ENCODE measurements around the gene CCDC185.

CCDC185 gene

DNA sequence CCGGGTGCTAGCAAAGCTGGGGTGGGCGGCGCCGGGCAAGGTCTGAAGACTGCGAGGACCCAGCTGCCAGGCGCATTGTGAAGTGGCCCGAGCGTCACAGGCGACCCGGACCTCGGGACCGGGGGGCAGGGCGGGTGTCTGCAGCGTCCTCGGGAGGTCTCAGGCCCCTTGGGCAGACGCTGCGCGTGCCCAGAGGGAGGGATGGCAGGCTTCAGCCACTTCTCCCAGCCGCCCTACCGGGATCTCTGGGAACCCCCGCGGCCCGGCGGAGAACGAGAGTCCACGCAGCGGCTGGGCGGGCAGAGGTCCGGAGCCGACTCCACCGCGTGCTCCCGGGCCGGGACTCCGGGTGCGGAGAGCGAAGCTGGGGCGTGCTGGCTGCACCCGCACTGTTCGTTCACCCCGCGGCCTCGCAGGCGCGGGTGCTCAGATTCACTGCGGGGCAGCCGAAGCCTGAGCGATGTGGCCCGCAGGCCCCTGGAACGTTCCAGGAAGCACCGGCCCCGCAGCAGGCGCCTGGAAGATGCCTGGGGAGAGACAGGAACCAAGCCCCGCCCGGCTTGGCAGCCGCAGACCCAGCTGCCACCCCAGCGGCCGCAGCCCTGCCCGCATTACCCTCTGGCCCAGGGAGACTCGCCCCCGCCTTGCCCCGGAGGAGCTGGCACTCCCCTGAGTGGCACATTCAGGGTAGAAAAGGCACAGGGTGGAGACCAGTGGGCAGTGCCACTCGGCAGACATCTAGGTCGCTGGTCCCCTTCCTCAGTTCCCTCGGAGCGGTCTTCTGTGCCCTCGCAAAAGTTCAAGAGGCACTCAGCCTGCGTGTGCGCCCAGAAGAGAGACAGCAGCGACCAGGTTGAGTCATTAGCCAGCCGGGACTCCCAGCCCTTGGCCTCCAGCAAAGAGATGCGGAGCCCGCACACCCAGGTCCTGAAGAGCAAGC lies at the start of gene CCDC185:
CCDC185 (plus strand) TSS at position 141 of the 940 bp plus-strand sequence; CDS start at position 202, 61 bp downstream.
- in situ Hi-C loops (cut with MboI; ENCODE audit: low sequenced_read_pairs): no loop called here

DNA sequence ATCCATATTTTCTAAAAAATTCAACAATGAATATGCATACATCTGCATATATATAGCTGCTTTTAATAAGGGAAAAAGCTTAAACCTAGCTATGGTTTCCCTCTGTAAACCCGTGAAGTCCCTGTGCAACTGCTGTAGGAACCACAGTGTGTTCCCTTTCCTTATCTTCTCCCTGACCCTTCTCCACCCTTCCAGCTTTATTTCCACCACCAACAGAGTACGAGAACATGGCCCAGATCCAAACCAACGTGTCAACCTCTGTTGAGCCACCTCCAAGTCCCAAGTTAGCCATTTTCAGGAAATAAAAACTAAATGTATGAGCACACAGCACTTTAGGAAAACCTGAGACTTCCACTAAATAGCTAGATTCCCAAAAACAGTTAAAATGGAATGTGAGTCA lies 49.5 kb upstream of the CCDC185 start:
- in situ Hi-C loops (cut with MboI; ENCODE audit: low sequenced_read_pairs): no loop called here

DNA sequence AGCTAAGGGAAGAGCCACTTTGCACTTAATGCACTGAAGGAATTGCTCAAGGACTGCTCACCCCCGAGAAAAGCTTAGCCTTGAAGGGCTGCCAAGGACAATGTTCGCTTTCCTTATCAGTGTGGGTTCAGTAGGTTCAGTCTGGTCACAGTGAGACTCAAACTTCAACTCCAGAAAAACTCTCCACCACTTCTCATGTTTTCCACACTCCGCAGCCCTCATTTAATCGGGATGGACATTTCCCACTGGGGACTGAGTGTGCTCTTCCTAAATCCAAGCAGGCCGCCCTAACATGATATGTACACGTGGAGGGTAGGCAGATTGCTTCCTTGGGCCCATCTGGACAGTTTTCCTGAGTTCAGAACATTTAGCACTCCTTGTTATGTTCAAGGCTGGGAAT lies 48.7 kb upstream of the CCDC185 start:
- in situ Hi-C loops (cut with MboI; ENCODE audit: low sequenced_read_pairs): no loop called here

DNA sequence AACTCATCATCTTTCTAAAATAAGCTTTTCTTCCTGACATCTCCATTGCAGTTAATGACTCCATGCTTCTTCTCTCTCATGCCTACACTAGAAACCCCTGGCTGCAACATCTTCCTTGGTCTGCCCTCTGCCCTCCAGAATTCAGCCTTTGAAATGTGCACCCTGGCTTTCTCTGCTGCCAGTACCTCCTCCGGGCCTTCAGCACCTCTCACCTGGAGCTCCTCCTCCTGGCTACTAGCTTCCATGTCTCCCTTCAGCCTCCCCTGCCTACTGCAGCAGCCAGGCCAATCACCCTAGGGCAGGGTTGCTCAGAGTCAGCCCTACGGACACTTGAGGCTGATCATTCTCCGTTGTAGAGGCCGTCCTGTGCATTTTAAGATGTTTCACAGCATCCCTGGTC lies 47.5 kb upstream of the CCDC185 start:
- in situ Hi-C loops (cut with MboI; ENCODE audit: low sequenced_read_pairs): no loop called here

DNA sequence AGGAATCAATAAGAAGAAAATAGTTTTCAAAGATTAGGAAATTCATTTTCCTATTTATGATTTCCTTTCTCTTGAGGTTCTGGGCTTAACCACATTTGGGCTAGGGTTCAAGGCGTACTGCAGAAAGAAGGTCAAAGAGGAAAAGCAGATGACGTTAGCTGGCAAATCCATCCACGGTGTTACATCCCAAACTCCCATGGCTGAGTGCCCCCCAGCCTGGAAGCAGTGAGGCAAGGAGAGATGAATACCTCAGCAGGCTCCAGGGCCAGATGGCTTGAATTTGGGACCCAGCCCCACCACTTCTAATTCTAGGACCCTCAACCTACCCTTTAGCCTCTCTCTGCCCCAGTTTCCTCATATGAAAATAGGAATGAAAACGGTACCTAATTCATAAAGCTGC lies 46.9 kb upstream of the CCDC185 start:
- in situ Hi-C loops (cut with MboI; ENCODE audit: low sequenced_read_pairs): no loop called here

DNA sequence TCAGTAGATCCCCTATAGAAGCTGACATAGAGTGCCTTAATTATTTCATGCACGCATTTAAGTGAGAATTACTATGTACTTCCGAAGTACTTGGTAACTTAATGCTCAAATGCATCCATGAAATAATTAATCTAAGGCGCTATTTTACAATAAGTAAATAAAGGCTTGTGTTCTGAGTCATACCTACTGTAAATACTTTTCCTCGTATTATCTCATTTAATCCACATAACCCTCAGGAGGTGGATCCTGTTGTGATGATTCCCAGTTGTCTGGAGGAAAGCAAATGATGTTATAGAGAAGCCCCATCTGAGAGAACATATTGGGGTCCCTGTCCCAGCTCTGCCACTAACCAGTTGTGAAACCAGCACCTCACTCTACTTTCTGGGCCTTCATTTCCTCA lies 45.6 kb upstream of the CCDC185 start:
- in situ Hi-C loops (cut with MboI; ENCODE audit: low sequenced_read_pairs): no loop called here

DNA sequence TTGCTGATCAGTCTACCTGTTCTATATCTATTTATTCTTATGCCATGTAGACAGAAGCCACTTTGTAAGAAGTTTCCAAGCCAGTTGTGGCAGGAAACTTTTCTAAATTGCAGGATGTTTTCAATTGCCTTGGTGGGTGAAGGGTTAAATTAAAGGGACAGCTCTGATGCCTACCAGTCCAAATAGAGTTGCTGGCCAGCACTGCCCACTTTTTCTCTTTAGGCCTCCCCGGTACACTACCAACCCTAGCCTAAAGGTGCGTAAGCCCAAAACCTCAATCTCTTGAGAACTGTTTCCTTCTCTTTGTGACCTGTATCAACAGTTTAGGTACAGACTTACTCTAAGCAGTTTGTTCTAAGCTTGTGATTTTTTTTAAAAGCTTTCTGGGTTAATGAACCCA lies 44.8 kb upstream of the CCDC185 start:
- in situ Hi-C loops (cut with MboI; ENCODE audit: low sequenced_read_pairs): no loop called here

DNA sequence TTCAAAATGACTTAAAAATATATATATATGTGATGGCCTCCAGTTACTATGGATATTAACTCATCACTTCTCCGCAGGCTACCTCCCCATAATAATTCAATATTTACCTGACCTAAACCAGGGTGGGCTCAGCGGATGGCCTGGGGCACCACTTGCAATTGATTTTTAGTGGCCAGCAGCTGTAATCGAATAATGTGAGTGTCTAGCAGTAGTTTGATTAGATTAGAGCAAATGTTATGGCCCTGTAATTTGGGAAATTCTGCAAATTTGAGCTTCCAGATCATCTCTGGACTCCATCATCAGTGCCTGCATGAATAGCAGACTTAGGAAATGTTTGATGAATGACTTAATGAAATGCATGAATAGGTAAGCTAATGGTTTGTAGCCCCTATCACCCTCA lies 44.0 kb upstream of the CCDC185 start:
- in situ Hi-C loops (cut with MboI; ENCODE audit: low sequenced_read_pairs): no loop called here

DNA sequence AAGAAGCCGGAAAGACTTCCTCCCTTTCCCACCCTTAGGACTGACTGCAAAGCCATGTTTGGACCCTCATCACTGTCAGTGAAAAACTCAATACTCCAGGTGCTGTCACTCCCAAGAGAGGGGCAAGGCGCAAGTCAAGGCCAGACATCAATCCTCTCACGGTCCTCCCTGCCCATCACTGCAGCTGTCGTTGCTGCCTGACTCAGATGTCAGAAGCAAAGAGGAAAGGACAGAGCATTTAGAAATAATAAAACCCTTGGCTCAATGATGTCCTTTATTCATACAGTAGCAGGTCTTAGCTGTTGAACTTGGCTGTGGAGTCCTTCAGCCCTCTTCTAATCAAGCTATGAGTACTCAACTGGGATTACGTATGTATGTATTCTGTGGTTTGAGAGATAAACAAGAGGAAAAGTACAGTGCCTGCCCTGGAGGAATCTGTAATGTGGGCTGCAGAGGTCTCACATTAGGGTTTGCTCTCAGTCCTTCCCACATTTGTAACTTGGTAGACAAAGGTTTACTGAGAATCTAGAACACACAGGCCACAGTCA lies 42.8 kb upstream of the CCDC185 start:
- in situ Hi-C loops (cut with MboI; ENCODE audit: low sequenced_read_pairs): no loop called here

DNA sequence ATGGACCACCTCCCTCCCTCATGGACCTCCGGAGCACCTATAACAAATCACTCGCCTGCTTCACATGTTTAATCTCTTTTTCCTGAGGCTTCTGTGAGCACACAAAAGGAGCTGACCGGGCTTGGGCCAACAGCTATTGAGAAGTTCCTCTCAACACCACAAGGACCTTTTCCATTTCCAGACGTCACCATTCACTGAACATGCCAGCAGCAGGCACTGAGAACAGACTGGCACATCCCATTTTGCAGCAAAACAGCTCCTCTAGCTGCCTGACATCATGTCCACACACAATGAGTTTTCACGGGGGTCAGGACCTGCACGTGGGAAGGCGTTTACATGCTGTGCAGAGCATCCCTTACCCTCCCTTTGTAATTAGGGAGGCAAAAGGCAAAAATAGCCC lies 40.3 kb upstream of the CCDC185 start:
- in situ Hi-C loops (cut with MboI; ENCODE audit: low sequenced_read_pairs): no loop called here

DNA sequence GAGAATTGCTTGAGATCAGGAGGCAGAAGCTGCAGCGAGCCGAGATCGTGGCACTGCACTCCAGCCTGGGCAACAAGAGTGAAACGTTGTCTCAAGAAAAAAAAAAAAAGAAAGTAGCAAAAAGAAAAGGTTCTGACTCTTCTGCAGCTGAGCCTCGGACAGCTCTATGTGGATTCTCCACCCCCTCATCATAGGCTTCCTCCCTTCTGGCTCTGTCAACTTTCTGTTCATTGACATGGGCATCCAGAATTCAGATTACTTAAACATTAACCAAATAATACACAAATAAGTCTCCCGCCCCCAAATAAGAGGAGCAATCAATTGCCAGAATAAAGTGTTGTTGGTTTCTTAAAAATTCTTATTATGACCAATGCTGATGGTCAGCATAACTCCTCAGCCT lies 39.3 kb upstream of the CCDC185 start:
- in situ Hi-C loops (cut with MboI; ENCODE audit: low sequenced_read_pairs): no loop called here

DNA sequence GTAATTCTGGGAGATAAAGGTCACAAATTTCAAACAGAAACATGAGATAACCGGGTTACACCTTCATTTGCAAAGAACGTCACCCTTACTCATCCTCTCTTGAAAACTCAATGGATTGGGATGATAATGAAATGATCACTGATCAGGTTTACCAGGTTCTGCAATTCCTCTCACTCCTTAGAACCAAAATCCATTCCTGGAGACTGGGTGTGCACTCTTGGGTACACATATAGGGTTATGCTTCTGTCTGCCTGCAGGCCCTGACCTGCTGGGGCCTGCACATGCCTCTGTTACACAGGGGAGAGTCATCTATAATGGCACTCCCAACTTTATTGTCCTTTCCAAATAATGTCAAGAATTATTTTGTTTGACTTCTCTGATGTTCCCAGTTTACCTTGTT lies 37.5 kb upstream of the CCDC185 start:
- in situ Hi-C loops (cut with MboI; ENCODE audit: low sequenced_read_pairs): no loop called here

DNA sequence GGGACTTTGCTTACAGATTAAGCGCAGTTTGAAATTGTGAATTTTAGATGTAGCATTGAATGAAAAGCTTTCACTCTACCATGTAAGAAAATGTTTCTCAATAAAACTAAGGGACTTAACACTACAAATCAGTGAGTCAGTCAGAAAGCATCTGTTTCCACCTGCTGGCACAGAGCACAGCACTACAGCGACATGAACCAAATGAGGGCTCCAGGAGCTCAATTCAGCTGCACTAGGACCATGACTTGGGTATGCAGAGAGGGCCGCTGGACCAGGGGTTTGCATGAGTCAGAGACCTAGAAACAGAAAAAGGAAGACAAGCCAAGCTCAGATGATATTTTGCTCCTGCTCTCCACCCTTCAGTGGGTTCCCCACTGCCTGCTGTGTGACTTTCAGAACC lies 34.4 kb upstream of the CCDC185 start:
- in situ Hi-C loops (cut with MboI; ENCODE audit: low sequenced_read_pairs): no loop called here

DNA sequence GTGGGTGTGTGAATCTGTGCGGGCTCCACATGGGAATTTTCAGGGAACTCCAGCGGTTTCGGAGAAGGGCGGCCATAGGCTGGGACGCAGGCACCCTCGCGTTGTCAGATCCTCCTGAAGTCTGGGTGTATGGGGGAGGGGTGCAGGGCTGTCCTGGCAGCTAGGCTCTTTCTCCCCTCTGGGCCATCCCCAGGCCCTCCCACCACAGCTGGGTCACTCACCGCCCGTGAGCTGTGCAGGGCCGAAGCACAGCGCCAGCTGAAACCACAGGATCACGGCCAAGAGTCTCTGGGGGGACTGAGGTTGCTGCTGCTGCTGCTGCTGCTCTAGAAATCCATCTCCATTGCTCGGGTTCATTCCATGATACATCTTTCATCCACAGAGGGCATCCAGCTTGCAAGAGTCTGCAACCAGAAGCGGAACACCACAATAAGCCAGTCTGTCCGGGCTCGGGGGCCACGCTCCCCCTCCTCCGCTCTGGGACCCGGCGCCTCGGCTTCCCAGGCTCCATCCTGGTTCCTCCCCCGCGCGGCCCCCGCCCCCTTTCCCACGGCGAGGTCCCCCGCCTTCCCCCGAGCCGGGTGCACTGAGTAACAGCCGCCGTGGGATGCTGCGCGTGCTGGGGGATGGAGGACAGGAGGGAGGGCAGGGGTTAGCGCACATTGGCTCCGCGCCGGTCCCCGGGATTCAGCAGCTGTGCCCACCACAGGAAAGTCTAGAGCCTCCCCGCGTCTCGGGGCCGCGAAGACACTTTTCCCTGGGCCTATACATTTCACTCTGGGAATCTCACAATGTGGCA lies 30.0 kb upstream of the CCDC185 start:
- in situ Hi-C loops (cut with MboI; ENCODE audit: low sequenced_read_pairs): no loop called here

DNA sequence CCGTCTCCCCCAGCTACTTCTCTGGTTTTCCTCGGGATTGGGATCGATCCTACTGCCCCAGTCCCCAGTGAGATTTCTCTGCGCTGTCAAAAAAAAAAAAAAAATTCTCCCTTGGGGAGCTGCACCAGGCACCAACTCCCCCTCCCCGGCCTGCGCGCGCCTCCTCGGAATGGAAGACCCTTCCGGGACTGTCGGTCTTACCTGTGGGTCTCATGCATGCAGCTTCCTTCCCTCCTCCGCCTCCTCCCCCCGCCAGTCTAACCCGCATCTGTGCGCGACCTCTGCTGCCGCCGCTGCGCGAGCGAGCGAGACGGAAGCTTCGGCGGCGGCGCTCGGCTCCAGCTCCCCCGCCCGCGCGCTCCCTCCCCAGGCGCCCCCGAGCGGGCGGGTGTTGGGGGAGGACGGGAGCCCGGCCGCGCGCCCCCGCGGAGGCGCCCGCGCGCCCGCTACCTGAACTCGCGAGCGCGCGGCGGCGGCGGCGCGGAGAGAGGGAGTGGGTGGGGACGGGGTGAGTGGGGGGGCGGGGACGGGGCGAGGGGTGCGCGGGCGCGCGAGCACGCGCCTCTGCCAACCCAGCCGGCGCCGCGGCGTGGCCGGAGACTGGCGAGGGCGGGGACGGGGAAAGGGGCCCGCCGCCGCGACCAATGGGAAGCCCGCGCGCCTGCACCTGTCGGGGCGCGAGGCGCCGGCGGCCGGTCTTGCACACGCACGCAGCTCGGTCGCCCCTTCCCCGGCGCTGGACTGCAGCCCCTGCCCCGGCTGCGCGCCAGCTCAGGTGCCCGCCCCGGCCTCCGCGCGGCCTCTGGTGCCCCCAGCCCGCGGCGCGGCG lies 29.1 kb upstream of the CCDC185 start, which contains the start of gene SUSD4:
SUSD4 (minus strand) TSS at position 321 of the 829 bp plus-strand sequence. CDS start 751 bp downstream, outside the sequence.
- in situ Hi-C loops (cut with MboI; ENCODE audit: low sequenced_read_pairs): no loop called here

DNA sequence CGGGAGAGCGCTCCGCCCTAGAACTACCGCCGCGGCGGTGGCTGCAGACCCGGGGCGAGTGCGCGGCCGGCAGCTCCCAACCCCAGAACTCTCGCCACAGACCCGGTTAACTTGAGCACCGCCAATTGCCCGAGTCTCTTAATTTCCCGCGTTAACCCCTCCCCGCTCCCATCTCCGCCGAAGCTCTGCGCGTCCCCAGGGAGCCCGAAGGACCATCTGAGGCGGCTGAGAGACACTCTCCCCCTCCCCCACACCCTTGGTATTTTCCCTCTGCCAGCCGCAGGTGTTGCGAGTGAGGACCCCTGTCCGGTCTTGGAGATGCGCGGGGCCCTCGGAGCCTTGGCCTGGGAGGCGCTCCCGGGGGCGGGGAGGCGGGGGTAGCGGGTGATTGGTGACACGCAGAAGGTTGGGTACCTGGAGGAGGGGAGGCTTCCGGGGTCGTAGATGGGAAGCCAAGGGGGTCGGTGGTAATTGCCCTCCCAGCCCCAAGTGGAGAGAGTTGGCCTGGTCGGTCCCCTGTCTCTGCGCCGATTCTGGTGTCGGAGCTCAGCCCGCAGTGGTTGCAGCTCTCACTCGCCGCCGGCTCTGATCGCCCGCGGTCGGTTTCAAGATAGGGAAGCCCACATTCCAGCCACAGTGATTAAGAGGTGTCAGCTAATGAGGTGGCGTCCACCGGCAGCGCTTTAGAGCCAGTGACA lies 28.4 kb upstream of the CCDC185 start:
- in situ Hi-C loops (cut with MboI; ENCODE audit: low sequenced_read_pairs): no loop called here

DNA sequence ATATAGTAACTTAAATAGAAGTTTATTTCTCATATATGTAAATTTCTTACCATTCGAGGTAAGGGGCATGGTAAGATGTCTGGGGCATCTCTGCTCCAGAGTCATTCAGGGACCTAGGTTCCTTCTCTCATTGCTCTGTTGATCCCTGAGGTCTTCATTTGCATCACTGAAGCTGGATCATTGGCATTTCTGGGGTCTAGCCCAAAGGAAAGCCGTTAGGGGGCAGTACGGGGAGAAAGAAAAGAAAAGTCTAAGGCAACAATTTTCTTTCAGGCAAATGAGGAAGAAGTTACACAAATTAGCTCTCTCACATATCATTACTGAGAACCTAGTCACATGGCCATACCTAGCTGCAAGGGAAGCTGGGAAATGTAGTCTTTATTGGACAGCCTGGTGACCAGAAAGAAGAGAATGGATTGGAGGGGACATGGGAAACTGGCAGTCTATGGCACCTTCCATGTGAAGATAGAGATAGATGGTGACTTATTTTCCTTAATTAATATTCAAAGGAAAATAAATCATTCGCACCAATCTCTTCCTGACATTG lies 19.1 kb upstream of the CCDC185 start:
- in situ Hi-C loops (cut with MboI; ENCODE audit: low sequenced_read_pairs): no loop called here

DNA sequence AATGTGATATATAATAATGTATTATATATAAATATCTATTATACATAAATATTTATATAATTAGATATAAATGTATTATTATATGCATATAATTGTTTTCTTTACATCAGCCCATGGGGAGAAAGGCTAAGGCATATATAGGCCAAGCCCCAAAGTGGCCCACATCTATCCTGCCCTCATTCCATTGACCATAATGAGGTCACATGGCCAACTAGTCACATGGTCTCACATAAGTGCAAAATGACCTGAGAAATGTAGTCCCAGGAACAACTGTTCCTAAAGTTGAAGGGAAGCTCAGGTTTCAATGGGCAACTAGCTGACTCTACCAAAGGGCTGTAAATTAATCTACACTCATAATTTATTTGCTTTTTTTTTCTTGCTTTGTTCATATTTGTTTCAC lies 14.5 kb upstream of the CCDC185 start:
- in situ Hi-C loops (cut with MboI; ENCODE audit: low sequenced_read_pairs): no loop called here

DNA sequence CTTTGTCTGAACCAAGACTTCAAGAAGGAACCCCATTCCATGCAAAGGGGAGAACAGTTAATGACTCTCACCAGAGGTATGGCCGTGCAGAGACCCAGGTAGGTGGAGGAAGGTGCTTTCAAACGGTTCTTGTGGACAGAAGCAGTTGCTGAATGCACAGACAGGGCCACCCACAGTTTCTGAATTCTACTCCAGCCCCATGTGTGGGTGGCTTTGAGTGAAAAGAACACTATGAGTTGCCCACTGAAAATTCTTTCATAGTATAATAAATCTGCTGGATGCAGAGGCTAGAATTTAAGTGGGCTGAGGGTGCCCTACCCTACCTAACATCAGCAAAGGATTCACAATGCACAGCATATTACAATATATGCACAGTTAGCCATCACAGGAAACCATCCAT lies 7.2 kb upstream of the CCDC185 start:
- in situ Hi-C loops (cut with MboI; ENCODE audit: low sequenced_read_pairs): no loop called here

DNA sequence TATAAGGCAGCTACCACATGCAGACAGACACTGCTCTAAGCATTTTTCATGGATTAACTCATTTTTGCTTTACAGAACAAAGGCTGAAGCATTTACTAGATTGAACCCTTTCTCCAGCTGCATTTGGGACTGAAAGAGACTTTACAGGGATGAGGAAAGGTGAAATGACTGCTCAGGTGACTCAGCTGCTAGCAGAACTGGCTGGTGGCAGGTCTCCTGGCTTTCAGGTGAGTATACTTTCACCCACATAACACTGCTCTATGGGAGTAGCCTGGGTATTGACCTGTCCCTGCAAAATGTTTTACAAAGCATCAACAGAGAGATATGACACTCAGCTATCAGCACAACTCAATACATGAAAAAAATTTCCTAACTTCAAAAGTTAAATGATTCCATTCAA lies 2.6 kb upstream of the CCDC185 start:
- in situ Hi-C loops (cut with MboI; ENCODE audit: low sequenced_read_pairs): no loop called here

Measured in HL-60/S4 (cell line).